ENCODE measurements around the gene SATB1.
"Not testable (repeated sequence)": the region's sequence is repeated elsewhere in the genome, so short reads cannot be mapped to it uniquely, and the experiment has no call there.

Gene SATB1

GRCh38 chr3:18424729-18425640 lies at the start of gene SATB1:
TSS of gene SATB1 (minus strand) at chr3:18425339. CDS start at chr3:18420967, 4,372 bp downstream.
- peak; percentile 44 for DNase-seq (ENCODE audit: low spot score)

GRCh38 chr3:18474202-18474601 lies 49.1 kb upstream of the SATB1 start:
- no peak for DNase-seq (ENCODE audit: low spot score)

- no peak for DNase-seq (ENCODE audit: low spot score)
Observed at GRCh38 chr3:18469775-18470174, 44.6 kb upstream of the SATB1 start.

GRCh38 chr3:18466136-18466535 lies 41.0 kb upstream of the SATB1 start:
- no peak for DNase-seq (ENCODE audit: low spot score)

GRCh38 chr3:18454766-18455165 lies 29.6 kb upstream of the SATB1 start:
- no peak for DNase-seq (ENCODE audit: low spot score)

GRCh38 chr3:18449618-18450017 lies 24.5 kb upstream of the SATB1 start:
- not testable (repeated sequence) for DNase-seq (ENCODE audit: low spot score)

GRCh38 chr3:18447720-18448119 lies 22.6 kb upstream of the SATB1 start:
- no peak for DNase-seq (ENCODE audit: low spot score)

GRCh38 chr3:18446149-18446825 lies 21.1 kb upstream of the SATB1 start:
- DNase-seq (ENCODE audit: low spot score) = no peak

- DNase-seq (ENCODE audit: low spot score) = no peak
Observed at GRCh38 chr3:18445401-18446148, 20.4 kb upstream of the SATB1 start.

- peak; percentile 72 for DNase-seq (ENCODE audit: low spot score)
Observed at GRCh38 chr3:18444595-18445400, 19.7 kb upstream of the SATB1 start.

- DNase-seq (ENCODE audit: low spot score) = no peak
Observed at GRCh38 chr3:18443665-18444594, 18.8 kb upstream of the SATB1 start.

GRCh38 chr3:18442756-18443664 lies 17.9 kb upstream of the SATB1 start:
- DNase-seq (ENCODE audit: low spot score) = no peak

GRCh38 chr3:18441551-18441950 lies 16.4 kb upstream of the SATB1 start:
- no peak for DNase-seq (ENCODE audit: low spot score)

- no peak for DNase-seq (ENCODE audit: low spot score)
Observed at GRCh38 chr3:18440066-18440722, 15.1 kb upstream of the SATB1 start.

- no peak for DNase-seq (ENCODE audit: low spot score)
Observed at GRCh38 chr3:18439281-18439680, 14.1 kb upstream of the SATB1 start.

GRCh38 chr3:18438586-18438985 lies 13.4 kb upstream of the SATB1 start:
- no peak for DNase-seq (ENCODE audit: low spot score)

- no peak for DNase-seq (ENCODE audit: low spot score)
Observed at GRCh38 chr3:18436213-18436612, 11.1 kb upstream of the SATB1 start.

GRCh38 chr3:18434711-18435110 lies 9.6 kb upstream of the SATB1 start:
- no peak for DNase-seq (ENCODE audit: low spot score)

- DNase-seq (ENCODE audit: low spot score) = no peak
Observed at GRCh38 chr3:18432752-18433151, 7.6 kb upstream of the SATB1 start.
